ENCODE measurements around the gene COL17A1. TPM values are rescaled to one million over a fixed set of nuclear protein-coding genes. Genes with fewer than 3 reads are reported as not detected.

Gene COL17A1
- total RNA-seq, 1 experiment from 2014 or later, result 0.26 TPM

DNA sequence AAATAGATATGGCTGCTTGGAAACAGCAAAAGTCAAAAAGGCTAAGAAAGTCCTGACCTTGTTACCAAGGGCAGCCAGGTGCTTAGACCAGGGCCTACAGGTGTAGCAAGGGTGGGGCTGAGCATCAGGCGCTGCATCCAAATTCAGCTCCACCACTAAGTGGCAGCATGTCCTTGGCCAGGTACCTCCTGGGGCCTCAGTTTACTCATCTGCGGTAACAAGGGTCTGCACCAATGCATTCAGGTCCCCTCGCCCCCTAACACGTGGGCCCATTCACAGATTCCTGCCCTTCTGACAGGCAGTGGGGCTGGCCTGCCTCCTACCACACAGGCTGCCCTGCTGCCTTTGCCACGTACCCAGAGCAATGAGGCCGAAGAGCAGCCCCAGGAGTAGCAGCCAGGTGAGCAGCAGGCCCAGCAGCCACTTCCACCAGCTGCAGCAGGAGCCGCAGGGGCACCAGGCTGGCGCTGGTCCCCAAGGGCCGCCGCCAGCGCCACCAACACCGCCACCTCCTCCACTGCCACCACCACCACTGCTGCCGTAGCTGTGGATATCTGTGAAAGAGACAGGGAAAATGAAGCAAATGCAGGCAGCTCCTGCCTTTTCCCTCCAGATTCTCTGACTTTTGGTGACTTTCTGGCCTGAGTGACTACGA, 28.9 kb downstream of the COL17A1 start:
- BruUV-seq (replicated peaks), result no TSS peak
- Histone ChIP-seq H3K27ac (ENCODE audit: low read length) (no peak overlapping the region), H3K4me3 (ENCODE audit: low read depth in 2 of 2, low read length in 2 of 2) (no peak overlapping the region), H3K4me1 (ENCODE audit: control insufficient read depth, insufficient read depth, low read length) (no peaks in the 10 kb centered on the region), H3K27me3 (ENCODE audit: control insufficient read depth, insufficient read depth, low read length) (no peaks in the 10 kb centered on the region), H3K36me3 (ENCODE audit: control insufficient read depth, insufficient read depth, low read length) (no peaks in the 10 kb centered on the region), H3K9me3 (ENCODE audit: control insufficient read depth, insufficient read depth, low read depth, low read length) (no peaks in the 10 kb centered on the region)
- DNase-seq (ENCODE audit: low read depth, low spot score), result no peak
- ATAC-seq, result no peak
- TF ChIP-seq TCF7L2 (IDR thresholded peaks at IDR 0.05; ENCODE audit: low read depth, low read length) (no peak), SIN3A (IDR thresholded peaks at IDR 0.05; ENCODE audit: borderline replicate concordance, insufficient read depth, low read depth, low read length) (no peak), POLR2AphosphoS5 (IDR thresholded peaks at IDR 0.05; ENCODE audit: low read depth, low read length) (no peak)
- TF ChIP-seq, protein P1, sequence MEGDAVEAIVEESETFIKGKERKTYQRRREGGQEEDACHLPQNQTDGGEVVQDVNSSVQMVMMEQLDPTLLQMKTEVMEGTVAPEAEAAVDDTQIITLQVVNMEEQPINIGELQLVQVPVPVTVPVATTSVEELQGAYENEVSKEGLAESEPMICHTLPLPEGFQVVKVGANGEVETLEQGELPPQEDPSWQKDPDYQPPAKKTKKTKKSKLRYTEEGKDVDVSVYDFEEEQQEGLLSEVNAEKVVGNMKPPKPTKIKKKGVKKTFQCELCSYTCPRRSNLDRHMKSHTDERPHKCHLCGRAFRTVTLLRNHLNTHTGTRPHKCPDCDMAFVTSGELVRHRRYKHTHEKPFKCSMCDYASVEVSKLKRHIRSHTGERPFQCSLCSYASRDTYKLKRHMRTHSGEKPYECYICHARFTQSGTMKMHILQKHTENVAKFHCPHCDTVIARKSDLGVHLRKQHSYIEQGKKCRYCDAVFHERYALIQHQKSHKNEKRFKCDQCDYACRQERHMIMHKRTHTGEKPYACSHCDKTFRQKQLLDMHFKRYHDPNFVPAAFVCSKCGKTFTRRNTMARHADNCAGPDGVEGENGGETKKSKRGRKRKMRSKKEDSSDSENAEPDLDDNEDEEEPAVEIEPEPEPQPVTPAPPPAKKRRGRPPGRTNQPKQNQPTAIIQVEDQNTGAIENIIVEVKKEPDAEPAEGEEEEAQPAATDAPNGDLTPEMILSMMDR (IDR thresholded peaks at IDR 0.05), result no peak
- TF ChIP-seq, protein P2, sequence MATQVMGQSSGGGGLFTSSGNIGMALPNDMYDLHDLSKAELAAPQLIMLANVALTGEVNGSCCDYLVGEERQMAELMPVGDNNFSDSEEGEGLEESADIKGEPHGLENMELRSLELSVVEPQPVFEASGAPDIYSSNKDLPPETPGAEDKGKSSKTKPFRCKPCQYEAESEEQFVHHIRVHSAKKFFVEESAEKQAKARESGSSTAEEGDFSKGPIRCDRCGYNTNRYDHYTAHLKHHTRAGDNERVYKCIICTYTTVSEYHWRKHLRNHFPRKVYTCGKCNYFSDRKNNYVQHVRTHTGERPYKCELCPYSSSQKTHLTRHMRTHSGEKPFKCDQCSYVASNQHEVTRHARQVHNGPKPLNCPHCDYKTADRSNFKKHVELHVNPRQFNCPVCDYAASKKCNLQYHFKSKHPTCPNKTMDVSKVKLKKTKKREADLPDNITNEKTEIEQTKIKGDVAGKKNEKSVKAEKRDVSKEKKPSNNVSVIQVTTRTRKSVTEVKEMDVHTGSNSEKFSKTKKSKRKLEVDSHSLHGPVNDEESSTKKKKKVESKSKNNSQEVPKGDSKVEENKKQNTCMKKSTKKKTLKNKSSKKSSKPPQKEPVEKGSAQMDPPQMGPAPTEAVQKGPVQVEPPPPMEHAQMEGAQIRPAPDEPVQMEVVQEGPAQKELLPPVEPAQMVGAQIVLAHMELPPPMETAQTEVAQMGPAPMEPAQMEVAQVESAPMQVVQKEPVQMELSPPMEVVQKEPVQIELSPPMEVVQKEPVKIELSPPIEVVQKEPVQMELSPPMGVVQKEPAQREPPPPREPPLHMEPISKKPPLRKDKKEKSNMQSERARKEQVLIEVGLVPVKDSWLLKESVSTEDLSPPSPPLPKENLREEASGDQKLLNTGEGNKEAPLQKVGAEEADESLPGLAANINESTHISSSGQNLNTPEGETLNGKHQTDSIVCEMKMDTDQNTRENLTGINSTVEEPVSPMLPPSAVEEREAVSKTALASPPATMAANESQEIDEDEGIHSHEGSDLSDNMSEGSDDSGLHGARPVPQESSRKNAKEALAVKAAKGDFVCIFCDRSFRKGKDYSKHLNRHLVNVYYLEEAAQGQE (IDR thresholded peaks at IDR 0.05; ENCODE audit: insufficient read depth in 1 of 2, low read depth in 2 of 2, low read length in 1 of 2), result no peak
- intact Hi-C loops (cut with micrococcal nuclease; ENCODE audit: unreplicated experiment), result no loop called here
- POLR2A ChIA-PET, result interaction anchor here (0.8 to 0.9 kb wide), 2 partner anchors 64 to 218 kb away, joined by 3 to 19 read pairs; no protein-coding TSS in a partner anchor
- in situ Hi-C loops (cut with HindIII; ENCODE audit: low pct_unique_long_range_greater_than_20kb, low sequenced_read_pairs), result no loop called here
- CTCF ChIA-PET, result interaction anchor here (0.5 kb wide), 1 partner anchor 74 kb away, joined by 4 read pairs; no protein-coding TSS in a partner anchor

DNA sequence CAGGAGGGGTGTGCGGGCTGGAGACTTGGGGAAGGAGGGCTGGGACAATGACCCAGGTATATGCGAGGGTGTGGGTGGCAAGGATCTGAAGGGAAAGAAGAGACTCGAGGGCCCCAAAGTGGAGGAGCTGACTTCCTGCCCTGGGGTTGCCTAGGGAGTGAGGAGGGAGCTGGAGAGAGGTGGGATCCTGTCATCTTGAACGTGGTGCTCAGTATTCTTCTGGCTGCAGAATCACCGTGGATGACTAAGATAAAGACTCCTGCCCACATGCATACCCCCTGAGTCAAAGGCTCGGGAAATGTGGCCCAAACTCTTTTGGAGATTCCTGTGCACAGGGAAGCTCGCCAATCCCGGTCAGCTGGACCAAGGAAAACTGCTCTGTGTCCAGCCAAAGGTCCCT, 31.2 kb downstream of the COL17A1 start:
- ChIA-PET CTCF (no interaction called here), POLR2A (no interaction called here)
- peak; percentile 33; the same call in 1 of the 2 replicates for ATAC-seq

More for the DNA sequence above, 31.2 kb downstream of the COL17A1 start:
- TF ChIP-seq TCF7L2 (IDR thresholded peaks at IDR 0.05; ENCODE audit: low read depth, low read length) (no peak), SIN3A (IDR thresholded peaks at IDR 0.05; ENCODE audit: borderline replicate concordance, insufficient read depth, low read depth, low read length) (no peak), POLR2AphosphoS5 (IDR thresholded peaks at IDR 0.05; ENCODE audit: low read depth, low read length) (no peak)
- TF ChIP-seq, protein P2 (IDR thresholded peaks at IDR 0.05; ENCODE audit: insufficient read depth in 1 of 2, low read depth in 2 of 2, low read length in 1 of 2), result no peak
- TF ChIP-seq, protein P1 (IDR thresholded peaks at IDR 0.05), result no peak
- no peaks in the 10 kb centered on the region for H3K36me3 ChIP-seq (ENCODE audit: control insufficient read depth, insufficient read depth, low read length)
- H3K9me3 ChIP-seq (ENCODE audit: control insufficient read depth, insufficient read depth, low read depth, low read length), result no peaks in the 10 kb centered on the region
- no peak for DNase-seq (ENCODE audit: low read depth, low spot score)
- in situ Hi-C loops (cut with HindIII; ENCODE audit: low pct_unique_long_range_greater_than_20kb, low sequenced_read_pairs) (no loop called here), intact Hi-C loops (cut with micrococcal nuclease; ENCODE audit: unreplicated experiment) (no loop called here)
- no peak overlapping the region for H3K27ac ChIP-seq (ENCODE audit: low read length)
- H3K4me1 ChIP-seq (ENCODE audit: control insufficient read depth, insufficient read depth, low read length), result peaks cover 5% of the 10 kb centered on the region; the same call in 1 of the 2 replicates
- no peaks in the 10 kb centered on the region for H3K27me3 ChIP-seq (ENCODE audit: control insufficient read depth, insufficient read depth, low read length)
- no TSS peak for BruUV-seq (replicated peaks)
- no peak overlapping the region for H3K4me3 ChIP-seq (ENCODE audit: low read depth in 2 of 2, low read length in 2 of 2)

Measured in Panc1 (cell line).